ENCODE data around the gene PCDH15.
A peak's percentile ranks its signal among the peaks of the same experiment; 100 is the strongest.

PCDH15 gene

GRCh38 chr10:54800741-54801421 is at the start of gene PCDH15:
PCDH15 (minus strand) TSS chr10:54801231; CDS start chr10:54664262, 136,969 bp downstream.
- peak; percentile 38 for DNase-seq

- DNase-seq: no peak
Measured at GRCh38 chr10:54843932-54844331, 42.9 kb upstream of the PCDH15 start.

GRCh38 chr10:54843085-54843646 is 42.1 kb upstream of the PCDH15 start:
- DNase-seq: no peak

GRCh38 chr10:54837479-54837878 is 36.4 kb upstream of the PCDH15 start:
- no peak for DNase-seq

GRCh38 chr10:54833029-54833428 is 32.0 kb upstream of the PCDH15 start:
- DNase-seq: no peak

- DNase-seq: no peak
Measured at GRCh38 chr10:54826994-54827560, 26.0 kb upstream of the PCDH15 start.

- DNase-seq: no peak
Measured at GRCh38 chr10:54815583-54815982, 14.6 kb upstream of the PCDH15 start.

GRCh38 chr10:54808186-54808935 is 7.3 kb upstream of the PCDH15 start:
- no peak for DNase-seq

GRCh38 chr10:54799506-54799905 is 1.5 kb downstream of the PCDH15 start:
- no peak for DNase-seq

GRCh38 chr10:54797636-54798321 is 3.3 kb downstream of the PCDH15 start:
- DNase-seq: peak; percentile 81

- DNase-seq: no peak
Measured at GRCh38 chr10:54796881-54797280, 4.2 kb downstream of the PCDH15 start.

- DNase-seq: no peak
Measured at GRCh38 chr10:54776622-54777021, 24.4 kb downstream of the PCDH15 start.

GRCh38 chr10:54772468-54773122 is 28.4 kb downstream of the PCDH15 start:
- peak; percentile 7 for DNase-seq

- DNase-seq: no peak
Measured at GRCh38 chr10:54769051-54769450, 32.0 kb downstream of the PCDH15 start.

- DNase-seq: no peak
Measured at GRCh38 chr10:54758791-54759190, 42.2 kb downstream of the PCDH15 start.

- no peak for DNase-seq
Measured at GRCh38 chr10:54749623-54750022, 51.4 kb downstream of the PCDH15 start.

GRCh38 chr10:54745436-54745835 is 55.6 kb downstream of the PCDH15 start:
- no peak for DNase-seq

- no peak for DNase-seq
Measured at GRCh38 chr10:54742416-54742815, 58.6 kb downstream of the PCDH15 start.

- no peak for DNase-seq
Measured at GRCh38 chr10:54728511-54728910, 72.5 kb downstream of the PCDH15 start.

- no peak for DNase-seq
Measured at GRCh38 chr10:54722075-54722474, 79.0 kb downstream of the PCDH15 start.

- no peak for DNase-seq
Measured at GRCh38 chr10:54710918-54711317, 90.1 kb downstream of the PCDH15 start.

- DNase-seq: no peak
Measured at GRCh38 chr10:54708591-54708990, 92.4 kb downstream of the PCDH15 start.

- DNase-seq: no peak
Measured at GRCh38 chr10:54708021-54708420, 93.0 kb downstream of the PCDH15 start.

Data from fibroblast of skin of right quadriceps (primary cell).